Central memory CD8-positive, alpha-beta T cell (primary cell): Measurements from ENCODE around the gene WAPL.

Source experiments
- ATAC-seq: fragments of 150-1000 bp; cut with Tn5 transposase; replicated peaks from 2 replicates; pipeline ENCODE4 v1.10.0; 2022; ENCODE audit warnings: mild to moderate bottlenecking, moderate FRiP score, moderate number of reproducible peaks; ENCODE audit not compliant: poor library complexity, severe bottlenecking; ENCODE audit errors: extremely low read depth
- DNase-seq, 2 donors: peaks; one replicate each; pipeline ENCODE4 v3.0.0; 2021; ENCODE audit warnings: low spot score in 2 of 2
- H3K27ac Mint-ChIP-seq: one replicate; pipeline ENCODE4 v1.8.0; 2022; ENCODE audit warnings: low read depth, mild to moderate bottlenecking, moderate library complexity, mixed read lengths
- H3K27me3 Mint-ChIP-seq: one replicate; pipeline ENCODE4 v1.8.0; 2022; ENCODE audit warnings: mixed read lengths
- H3K36me3 Mint-ChIP-seq: one replicate; pipeline ENCODE4 v1.8.0; 2022; ENCODE audit warnings: mild to moderate bottlenecking, moderate library complexity, mixed read lengths; ENCODE audit not compliant: insufficient read depth
- H3K4me1 Mint-ChIP-seq: one replicate; pipeline ENCODE4 v1.8.0; 2022; ENCODE audit warnings: mixed read lengths
- H3K4me3 Mint-ChIP-seq: one replicate; pipeline ENCODE4 v1.8.0; 2022; ENCODE audit warnings: mild to moderate bottlenecking, moderate library complexity, mixed read lengths
- H3K9me3 Mint-ChIP-seq: one replicate; pipeline ENCODE4 v1.8.0; 2022; ENCODE audit warnings: mixed read lengths

WAPL gene

GRCh38 chr10:86388119-86388704, 133.4 kb downstream of the WAPL start:
- Mint-ChIP-seq H3K27me3 (peaks cover 72% of the 10 kb centered on the region), H3K9me3 (no peaks in the 10 kb centered on the region), H3K4me1 (no peaks in the 10 kb centered on the region), H3K4me3 (no peak overlapping the region), H3K27ac (no peak overlapping the region), H3K36me3 (no peaks in the 10 kb centered on the region)
- DNase-seq (no peak), ATAC-seq (no peak)

GRCh38 chr10:86387178-86387794, 134.3 kb downstream of the WAPL start:
- no peak for ATAC-seq
- no peak for DNase-seq
- no peaks in the 10 kb centered on the region for H3K36me3 Mint-ChIP-seq
- no peaks in the 10 kb centered on the region for H3K4me1 Mint-ChIP-seq
- no peaks in the 10 kb centered on the region for H3K9me3 Mint-ChIP-seq
- no peak overlapping the region for H3K4me3 Mint-ChIP-seq
- no peak overlapping the region for H3K27ac Mint-ChIP-seq
- H3K27me3 Mint-ChIP-seq = peaks cover 72% of the 10 kb centered on the region

DNA sequence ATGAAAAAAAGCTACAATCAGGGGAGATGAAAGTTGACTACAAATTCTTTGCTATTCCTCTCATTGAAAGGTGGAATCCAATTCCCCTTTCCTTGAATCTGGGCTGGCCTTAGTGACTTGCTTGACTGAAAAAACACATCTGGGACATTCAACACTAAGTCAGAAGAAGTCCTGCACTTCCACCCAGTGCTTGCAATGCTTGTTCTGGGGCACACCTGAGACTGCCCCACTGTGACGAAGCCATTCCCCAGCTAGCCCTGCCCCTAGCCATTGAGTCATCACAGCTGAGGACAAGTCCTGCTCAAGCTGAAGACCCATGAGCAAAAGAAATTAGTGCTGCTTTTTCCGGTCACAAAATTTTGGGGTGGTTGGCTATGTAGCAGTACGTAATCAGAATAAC, 135.8 kb downstream of the WAPL start:
- H3K27ac Mint-ChIP-seq = no peak overlapping the region
- H3K27me3 Mint-ChIP-seq = peaks cover 68% of the 10 kb centered on the region
- no peaks in the 10 kb centered on the region for H3K4me1 Mint-ChIP-seq
- H3K36me3 Mint-ChIP-seq = no peaks in the 10 kb centered on the region
- H3K4me3 Mint-ChIP-seq = no peak overlapping the region
- DNase-seq = no peak
- H3K9me3 Mint-ChIP-seq = no peaks in the 10 kb centered on the region
- no peak for ATAC-seq
